HPDE6-E6E7 (cell line): ENCODE data around the gene HDAC9.

ENCODE experiments used
- DNase-seq: peaks from one replicate; pipeline ENCODE4 v3.0.0; 2011; ENCODE audit warnings: missing footprints; ENCODE audit errors: extremely low spot score

Gene HDAC9

DNA sequence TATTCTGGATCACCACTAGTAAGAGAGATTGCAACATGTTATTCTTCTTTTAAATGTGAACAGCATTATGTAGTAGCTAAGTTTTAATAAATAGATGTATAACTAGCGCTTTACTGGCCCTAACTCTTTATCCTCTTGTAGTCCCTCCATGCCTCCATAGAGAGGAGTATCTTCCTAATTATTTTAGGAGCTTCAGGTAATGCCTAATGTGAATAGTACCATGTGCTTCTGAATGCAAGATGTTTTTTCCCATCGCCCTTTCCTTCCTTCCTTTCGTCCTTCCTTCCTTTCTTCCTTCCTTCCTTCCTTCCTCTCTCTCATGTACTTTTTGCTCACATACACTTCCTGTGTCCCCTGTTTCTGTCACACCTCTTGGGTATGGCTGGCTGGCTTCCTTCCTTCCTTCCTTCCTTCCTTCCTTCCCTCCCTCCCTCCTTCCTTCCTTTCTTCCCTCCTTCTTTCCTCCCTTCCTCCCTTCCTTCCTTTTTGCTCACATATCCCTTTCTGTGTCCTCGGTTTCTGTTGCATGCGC lies 290.7 kb downstream of the HDAC9 start:
- DNase-seq: no peak

DNA sequence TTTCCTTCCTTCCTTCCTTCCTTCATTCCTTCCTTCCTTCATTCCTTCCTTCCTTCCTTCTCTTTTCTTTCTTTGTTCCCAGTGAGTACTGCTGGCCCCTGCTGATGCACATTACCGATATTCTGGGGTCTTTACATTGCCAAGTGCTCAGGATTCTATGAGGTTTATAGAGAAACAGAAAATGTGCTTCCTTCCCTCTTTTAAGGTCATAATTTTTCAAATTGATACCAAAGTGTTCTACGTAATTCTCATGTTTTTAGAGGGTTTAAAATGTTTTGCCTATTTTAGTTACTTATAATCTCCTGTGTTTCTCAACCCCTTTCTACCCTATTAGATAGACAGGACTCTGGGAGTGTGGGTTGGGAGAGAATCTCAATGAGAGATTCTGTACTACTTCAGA lies 291.2 kb downstream of the HDAC9 start:
- DNase-seq: no peak

DNA sequence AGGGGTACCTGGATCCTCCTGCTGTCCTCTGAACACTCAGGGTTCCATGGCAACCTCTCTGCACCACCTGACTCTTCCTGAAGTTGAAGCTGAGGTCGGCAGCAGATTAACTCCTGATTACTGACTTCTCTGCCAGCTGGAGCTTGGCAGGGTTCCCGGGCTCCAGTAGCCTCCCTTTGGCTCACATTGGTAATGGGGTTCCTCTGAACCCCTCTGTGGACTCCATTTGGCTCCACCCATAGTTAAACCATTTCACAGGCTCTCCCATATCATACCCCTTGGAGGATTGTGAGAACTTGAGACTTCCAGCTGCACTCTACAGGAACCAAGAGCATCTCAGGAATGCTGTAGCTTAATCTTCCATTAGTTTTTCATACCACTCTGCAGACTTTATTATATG lies 292.5 kb downstream of the HDAC9 start:
- no peak for DNase-seq

DNA sequence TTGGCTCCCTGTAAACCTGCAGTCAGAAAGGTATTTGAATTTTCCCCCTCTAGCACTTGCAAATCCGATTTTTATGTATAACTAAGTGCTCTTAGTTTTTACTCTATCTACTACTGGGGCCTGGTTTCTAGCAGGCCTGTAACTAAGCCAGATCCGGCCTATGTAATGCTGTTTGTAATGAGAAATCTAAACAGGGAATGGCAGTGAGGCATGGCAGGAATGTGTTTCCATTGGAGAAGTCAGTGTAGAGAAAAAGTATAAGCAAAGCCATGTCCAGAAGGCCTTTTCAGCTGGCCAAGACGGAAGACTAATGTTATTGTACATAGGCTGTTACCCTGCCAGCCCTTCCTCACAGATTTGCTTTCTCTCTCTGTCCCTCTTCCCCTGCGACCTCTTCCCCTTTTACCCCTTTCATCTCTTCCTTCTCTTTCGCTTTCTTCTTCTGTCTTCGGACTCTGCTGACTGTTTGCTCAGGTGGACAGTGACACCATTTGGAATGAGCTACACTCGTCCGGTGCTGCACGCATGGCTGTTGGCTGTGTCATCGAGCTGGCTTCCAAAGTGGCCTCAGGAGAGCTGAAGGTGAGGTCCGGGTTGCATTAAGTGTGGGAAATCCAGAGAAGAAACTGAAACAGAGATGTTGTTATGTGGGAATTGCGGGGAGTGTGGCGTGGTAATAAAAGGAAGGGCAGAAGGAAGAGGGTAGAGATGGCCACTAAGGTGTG lies 297.5 kb downstream of the HDAC9 start:
- DNase-seq: no peak

DNA sequence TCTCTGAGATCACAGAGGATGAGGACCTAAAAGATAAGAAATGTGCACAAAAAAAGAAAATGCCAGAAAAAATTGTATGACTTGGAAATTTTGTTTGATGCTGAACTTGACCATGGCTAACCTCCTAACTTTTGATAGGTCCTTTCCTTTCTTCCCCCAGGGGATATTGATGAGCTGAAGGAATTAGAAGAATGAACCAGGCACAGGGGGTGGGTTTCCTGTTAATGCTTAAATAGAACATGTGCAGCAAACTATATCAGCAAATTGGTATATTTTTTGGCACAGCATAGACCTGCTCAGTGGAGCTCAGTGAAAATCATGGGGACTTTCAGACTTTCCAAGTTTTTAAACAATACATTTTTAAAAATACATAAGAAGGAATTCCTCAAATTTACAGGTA lies 300.7 kb downstream of the HDAC9 start:
- DNase-seq: no peak

DNA sequence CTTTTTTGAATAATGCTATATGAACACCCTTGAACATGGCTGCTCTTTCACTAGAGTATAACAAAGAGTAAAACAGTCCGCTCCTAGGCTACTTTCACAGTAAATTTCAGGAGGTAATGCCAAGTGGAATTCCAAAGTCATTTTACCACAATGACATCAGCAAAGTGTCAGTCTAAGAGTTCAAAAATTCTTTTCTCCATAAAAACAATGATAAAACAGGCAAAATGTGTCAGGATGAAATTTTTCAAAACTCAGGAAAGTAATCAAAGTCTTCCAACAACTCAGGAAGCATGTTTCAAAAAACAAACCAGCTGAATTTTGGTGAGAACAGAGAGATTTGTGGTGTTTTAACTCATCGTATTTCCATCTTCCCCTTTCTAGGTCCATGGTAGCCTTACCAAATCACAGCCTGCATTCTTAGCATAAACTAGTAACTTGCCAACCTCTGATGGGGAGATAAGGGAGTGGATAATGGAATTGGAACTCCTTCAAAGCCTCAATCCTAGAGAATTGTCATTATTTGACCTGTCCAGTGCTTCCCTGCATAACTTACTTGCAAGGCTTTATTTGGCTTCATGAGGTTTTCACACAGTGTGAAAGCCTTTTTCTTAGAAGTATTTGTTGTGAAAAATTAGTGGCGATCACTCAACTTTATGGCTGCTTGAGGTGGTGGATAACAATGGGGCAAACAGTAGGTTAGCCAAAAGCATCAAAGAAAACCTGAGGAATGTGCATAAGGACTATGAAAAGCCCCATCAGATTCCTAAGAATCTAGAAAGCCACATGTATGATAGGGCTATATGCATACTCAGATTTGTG lies 302.7 kb downstream of the HDAC9 start:
- no peak for DNase-seq

DNA sequence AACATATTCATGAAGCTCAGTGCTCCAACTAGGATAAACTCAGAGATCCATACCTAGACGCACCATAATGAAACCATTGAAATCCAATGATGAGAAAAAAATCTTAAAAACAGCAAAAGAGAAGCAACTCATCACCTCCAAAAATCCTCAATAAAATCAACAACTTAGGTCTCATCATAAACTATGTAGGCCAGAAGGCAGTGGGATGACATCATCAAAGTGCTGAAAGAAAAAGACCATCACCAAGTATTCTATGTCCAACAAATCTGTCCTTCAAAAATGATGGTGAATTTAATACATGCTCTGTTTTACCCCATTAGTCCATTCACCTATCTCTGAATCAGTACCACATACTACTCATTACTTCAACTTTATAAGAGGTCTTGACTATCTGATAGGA lies 304.4 kb downstream of the HDAC9 start:
- DNase-seq: no peak

DNA sequence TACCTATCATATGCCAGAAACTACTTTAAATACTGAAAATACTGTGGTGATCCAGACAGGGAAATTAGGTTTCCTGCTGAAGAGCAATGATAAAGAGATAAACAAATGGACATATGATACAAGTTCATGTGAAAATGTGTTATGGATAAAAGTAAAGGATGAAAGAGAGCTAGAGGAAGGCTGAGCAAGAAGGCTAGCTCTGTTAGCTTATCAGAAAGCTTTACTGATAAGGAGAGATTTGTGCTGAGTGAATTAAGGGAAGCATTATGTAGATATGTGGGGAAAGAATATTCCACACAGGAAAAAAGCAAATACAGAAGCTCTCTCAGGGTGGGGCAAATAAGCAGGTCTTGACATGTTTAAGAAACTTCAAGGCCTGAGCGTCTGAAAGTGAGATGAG lies 308.4 kb downstream of the HDAC9 start:
- no peak for DNase-seq

DNA sequence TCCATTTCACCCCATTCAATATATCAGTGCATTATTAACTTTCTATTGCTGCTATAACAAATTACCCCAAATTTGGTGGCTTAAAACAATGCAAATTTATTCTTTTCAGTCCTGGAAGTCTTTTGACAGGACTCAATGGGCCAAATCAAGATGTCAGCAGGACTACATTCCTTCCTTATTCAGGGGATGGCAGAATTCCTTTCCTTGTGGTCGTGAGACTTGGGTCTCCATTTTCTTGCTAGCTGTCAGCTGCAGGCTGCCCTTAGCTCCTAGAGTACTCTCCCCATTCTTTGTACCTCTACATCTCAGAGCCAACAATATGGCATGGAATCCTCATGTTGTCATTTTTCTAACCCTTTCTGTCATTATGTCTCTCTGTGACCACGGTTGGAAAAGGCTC lies 310.6 kb downstream of the HDAC9 start:
- DNase-seq: no peak

DNA sequence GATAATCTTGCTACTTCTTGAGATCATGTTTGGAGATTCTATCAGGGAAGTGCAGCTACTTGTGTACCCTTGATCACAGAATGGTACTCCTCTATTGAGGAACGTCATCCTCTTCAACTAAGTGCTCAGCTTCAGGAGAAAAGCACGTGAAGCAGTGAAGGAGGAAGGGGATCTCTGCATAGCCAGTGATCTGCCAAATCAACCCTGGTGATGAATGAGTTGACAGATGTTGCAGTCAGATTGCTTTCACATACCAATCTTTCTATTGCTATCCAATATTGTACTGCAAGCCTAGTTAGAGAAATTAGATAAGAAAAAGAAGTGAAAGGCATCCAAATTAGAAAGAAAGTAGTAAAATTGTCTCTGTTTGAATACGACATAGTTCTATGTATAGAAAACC lies 312.5 kb downstream of the HDAC9 start:
- DNase-seq: no peak

DNA sequence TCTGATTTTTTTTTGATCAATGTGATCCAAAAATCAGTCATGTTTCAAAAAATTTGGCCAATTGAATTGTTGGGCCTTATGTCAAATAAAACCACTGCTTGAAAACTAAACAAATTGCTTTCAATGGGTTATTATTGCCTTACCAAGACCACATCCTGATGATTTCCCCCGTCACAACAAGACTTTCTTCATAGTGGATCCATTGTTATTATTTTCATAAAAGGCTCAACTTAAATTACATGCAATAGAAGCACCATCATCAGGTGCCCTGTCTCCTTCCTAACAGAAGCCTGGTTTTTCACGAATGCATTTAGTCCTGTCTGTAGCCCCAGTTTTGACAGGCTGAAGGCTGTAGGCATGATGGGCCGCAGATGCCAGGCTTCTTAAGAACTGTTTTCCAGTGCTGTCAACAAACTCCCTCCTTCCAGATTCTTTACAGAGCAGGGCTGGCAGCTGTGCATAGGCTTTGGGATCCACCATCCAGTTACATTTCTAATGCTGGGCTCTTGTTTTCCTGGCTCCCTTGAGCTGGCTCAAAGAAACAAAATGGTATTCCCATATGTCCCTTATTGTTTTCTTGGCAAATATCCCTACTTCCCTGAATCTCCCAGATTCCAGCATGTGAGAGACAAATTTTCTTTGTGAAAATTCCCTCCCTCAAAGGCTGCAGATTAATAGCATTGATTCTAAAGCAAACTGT lies 319.9 kb downstream of the HDAC9 start:
- no peak for DNase-seq

DNA sequence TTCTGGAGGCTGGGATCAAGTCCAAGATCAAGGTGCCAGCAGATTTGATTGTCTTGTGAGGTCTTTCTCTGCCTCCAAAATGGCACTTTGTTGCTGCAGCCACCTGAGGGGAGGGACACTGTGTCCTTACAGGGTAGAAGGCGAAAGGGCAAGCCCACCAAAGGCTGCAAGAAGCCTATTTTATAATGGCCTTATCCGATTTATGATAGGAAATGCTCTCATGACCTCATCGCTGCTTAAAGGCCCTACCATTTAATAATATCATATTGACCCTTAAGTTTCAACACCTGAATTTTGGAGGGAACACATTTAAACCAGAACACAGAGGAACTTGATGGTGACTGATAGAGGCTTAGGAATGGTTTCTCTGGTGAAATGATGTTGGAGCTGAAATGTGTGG lies 325.4 kb downstream of the HDAC9 start:
- no peak for DNase-seq

DNA sequence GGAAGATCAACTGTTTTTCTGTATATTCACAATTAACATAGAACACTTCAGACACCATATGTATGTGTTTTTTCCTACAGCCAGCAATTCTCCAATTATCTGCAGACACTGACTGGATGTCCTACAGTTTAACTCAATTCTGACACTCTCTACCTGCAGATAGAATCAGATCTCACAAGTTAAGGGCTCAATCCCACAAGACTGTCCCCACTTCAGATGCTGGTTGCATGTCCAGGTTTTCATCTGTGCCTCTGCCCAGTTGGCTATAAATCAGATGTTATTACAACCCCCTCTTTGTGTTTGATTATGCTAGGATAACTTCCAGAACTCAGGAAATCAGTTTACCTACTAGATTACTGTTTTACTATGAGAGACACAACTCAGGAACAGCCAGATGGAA lies 326.0 kb downstream of the HDAC9 start:
- DNase-seq: no peak

DNA sequence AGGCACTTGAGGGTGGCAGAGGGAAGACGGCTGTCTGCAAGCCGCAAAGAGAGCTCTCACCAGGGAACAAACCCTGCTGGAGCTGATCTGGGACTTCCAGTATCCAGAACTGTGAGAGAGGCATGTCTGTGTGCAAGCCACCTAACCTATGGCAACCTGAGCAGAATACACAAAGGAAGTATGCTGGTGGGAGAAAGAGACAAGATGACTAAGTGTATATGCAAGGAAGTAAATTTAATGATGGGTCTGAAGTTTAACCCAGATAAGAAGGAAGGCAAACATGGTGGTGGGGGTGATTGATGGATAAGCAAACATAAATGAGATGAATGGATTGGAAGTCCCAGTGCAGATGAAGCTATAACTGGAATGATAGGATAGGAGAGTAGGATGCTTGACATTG lies 328.6 kb downstream of the HDAC9 start:
- DNase-seq: no peak

DNA sequence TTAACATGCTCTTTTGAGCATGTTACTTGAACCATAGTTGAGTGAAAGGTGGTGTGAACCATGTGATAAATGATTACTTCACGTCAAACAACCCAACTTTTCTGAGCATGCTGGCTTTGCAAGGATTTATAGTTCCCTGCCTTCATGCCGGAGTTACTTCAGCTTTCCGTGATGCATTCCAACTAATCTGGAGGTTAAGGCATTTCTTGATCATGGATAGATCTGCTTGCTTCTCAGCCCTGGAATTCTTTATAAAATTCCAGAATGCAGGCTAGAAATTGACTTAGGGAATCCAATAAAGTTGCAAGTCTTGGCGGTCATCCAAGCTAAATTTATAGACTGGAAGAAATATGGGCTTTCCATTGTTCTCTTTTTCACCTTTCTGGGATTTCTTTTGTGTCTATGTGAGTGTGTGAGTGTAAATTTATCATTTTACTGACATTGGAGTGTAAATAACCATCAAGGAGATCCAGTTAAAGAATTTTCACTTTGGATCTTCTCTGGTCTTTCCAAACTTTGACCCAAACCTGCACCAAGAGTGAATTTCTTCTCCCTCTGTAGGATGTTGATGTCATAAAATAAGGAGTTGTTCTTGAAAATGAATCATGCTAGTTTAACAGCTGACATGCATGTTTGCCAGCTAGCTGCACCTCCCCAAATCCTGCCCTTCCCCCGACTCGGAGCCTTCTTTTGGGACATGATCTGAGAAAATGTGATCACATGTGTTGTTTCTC lies 332.9 kb downstream of the HDAC9 start:
- no peak for DNase-seq

DNA sequence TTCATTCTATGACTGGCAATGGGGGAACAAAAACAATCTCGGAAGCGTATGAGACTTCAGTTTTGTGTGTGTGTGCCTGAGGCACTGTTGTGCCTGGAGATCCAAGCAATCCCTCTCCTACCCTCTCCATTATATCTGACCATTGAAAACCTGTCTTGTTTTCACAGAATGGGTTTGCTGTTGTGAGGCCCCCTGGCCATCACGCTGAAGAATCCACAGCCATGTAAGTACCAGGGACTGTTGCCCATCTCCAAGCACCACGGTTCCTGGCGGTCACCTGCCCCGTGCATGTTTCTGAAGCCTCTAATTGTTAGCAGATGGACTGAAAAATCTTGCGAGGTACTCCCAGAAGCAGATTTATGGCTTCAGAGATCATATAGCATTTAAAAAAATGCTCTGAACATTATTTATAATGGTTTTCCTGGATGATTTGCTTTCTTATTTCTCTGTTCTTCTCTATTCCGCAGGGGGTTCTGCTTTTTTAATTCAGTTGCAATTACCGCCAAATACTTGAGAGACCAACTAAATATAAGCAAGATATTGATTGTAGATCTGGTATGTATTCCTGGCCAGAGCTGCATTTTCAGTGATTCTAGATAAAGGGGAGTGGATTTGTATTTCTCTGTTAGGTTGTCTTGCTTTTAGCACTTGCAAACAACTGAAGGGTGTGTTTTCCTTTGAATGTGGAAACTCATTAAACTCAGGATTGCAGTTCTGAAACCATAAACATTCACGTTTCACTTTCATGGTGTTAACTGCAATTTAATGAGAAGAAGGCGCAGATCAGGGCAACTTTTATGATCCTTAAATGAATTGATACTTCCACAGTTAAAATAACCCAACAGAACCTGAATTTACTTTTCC lies 333.7 kb downstream of the HDAC9 start:
- DNase-seq: no peak

DNA sequence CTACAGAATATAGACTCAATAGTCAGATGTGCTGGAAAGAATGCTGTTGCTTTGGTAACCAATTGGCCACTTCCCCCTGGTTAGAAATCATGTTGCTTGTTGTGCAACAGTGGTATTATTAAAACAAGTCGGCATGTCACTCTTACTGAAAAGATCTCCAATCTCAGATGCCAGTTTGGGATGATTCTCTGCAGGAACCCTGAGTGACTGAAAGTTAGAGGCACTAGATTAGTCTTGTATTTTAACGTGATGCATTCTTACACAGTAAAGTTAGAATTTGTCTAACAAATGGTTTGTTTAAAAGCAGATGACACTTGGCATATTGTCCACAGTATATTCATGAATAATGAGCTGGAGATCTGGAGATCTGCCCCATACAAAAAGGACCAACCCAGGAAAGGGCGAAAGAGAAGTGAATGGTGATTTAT lies 334.3 kb downstream of the HDAC9 start:
- no peak for DNase-seq

DNA sequence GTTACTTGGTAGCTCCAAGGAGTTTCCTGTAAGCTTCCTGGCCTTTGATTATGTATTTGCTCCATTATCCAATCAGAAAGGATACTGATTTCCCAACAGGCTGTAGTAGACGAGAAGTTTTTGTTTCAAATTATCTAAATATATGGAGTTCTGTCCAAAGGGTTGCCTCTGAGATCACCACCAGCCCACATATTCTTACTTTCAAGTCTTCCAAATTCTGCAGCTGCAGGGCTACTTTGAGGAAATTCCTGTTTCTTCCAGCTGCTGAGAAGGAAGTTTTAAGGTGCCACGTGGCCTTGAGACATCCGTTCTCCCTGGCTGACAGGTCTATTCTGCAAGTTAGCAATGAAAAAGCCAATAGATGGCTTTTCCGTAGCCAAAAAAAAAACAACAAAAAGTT lies 335.9 kb downstream of the HDAC9 start:
- no peak for DNase-seq

DNA sequence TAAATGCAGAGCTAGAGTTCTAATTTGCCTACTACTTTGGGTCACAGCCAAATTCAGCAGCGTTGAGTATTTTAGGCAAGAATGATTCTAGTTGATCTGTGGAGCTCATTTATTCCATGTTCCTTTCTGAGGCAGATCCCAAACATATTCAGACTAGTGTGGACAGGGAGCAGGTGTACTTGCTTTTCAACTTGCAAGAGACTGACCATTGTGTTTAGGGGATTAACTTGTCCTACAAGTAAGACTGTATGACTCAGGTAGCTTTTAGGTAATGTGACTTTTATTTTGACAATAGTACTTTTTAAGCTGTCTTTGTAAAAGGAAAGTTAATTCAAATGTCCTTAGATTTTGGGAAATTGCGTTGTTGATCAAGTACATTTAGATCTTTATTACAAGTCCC lies 336.4 kb downstream of the HDAC9 start:
- peak; percentile 17 for DNase-seq

DNA sequence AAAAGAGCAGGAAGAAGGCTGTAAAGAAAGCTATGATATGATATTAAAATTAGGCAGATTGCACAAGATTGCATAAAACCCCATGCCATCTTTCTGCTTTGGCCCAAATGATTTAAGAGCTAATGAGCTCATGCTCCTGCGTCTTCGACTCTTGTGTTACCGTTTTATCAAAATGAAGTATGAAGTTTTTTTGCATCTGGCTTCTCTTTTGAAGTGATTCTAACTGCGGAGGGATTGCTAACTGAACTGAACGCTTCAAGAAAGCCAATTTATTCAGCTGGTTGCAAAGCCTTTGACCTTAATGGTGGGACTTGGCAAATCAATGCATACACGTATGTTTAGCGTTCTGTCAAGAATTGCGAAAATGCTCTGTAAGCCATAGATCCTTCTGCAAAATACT lies 339.0 kb downstream of the HDAC9 start:
- DNase-seq: no peak
